Measurements from ENCODE around the gene GTF3C2. TPM values are rescaled to one million over a fixed set of nuclear protein-coding genes. Genes with fewer than 3 reads are reported as not detected.

The GTF3C2 gene
- total and polyA plus RNA-seq, 9 of the 15 experiments (the other 6 are each of a cell fraction or from before 2014, with no cell fraction given) = 35.5 to 96.8 (median 53.0) TPM

- TF ChIP-seq MIER1 (IDR thresholded peaks at IDR 0.05; ENCODE audit: low read depth) (no peak), FUS (optimal IDR thresholded peaks at IDR 0.05; ENCODE audit: low read depth, low read length) (no peak), ATF6 (CRISPR knock-in tag; IDR thresholded peaks at IDR 0.05) (peak; percentile 91; the same call in 1 of the 2 replicates), ZNF354B (CRISPR knock-in tag; IDR thresholded peaks at IDR 0.05) (no peak), ZNF79 (CRISPR knock-in tag; IDR thresholded peaks at IDR 0.05; ENCODE audit: low read depth) (no peak), SIN3A (IDR thresholded peaks at IDR 0.05; ENCODE audit: borderline replicate concordance in 2 of 2, control insufficient read depth in 1 of 2, low read depth in 2 of 2, low read length in 2 of 2) (peak; percentile 49 to 59; a peak in 1 of 4 replicates), FOXA1 (IDR thresholded peaks at IDR 0.05; ENCODE audit: borderline replicate concordance) (no peak), HEY1 (CRISPR knock-in tag; IDR thresholded peaks at IDR 0.05; ENCODE audit: borderline replicate concordance) (no peak), ZNF347 (CRISPR knock-in tag; IDR thresholded peaks at IDR 0.05; ENCODE audit: low read depth) (no peak), ARID3A (IDR thresholded peaks at IDR 0.05; ENCODE audit: borderline replicate concordance, low read depth, low read length) (0 out of 2 replicates have a peak, but pooled peaks have one; percentile 45), E2F3 (CRISPR knock-in tag; IDR thresholded peaks at IDR 0.05) (no peak), BCL6 (CRISPR knock-in tag; IDR thresholded peaks at IDR 0.05) (no peak), EHMT2 (IDR thresholded peaks at IDR 0.05) (no peak), THAP12 (CRISPR knock-in tag; IDR thresholded peaks at IDR 0.05) (peak; percentile 79; the same call in 1 of the 2 replicates), E2F8 (IDR thresholded peaks at IDR 0.05; ENCODE audit: low read depth, partially characterized antibody) (no peak), CBFA2T3 (IDR thresholded peaks at IDR 0.05) (no peak), ZNF766 (CRISPR knock-in tag; conservative IDR thresholded peaks at IDR 0.05) (peak; percentile 82), POU5F1 (IDR thresholded peaks at IDR 0.05; ENCODE audit: borderline replicate concordance, low read depth, low read length, partially characterized antibody) (peak; percentile 100), ZNF699 (CRISPR knock-in tag; IDR thresholded peaks at IDR 0.05; ENCODE audit: insufficient replicate concordance) (no peak)
Observed at GRCh38 chr2:27370026-27370815, 13.7 kb upstream of the GTF3C2 start, which contains the start of the genes EIF2B4 and SNX17 (continued).
